ENCODE measurements around the gene DGCR6.
"Not testable (repeated sequence)": the region's sequence is repeated elsewhere in the genome, so short reads cannot be mapped to it uniquely, and the experiment has no call there.

Gene DGCR6

DNA sequence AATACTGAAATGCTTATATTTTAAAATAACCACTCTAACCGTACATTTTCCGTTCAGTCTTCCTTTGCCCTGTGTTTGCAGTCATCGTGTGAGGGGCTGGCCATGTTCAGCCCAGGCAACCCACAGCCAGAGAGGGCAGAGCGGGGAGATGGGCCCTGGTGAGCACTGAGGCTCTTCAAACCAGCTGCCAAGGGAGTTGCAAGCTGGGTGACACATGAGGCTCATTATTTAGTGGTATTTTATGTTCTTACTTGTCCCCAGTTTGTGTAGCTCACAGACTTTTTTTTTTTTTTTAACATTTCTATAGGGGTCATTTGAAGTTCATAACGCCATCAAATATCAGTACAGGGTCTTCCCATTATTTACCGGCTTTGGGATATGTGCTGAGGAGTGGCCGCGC lies 18.0 kb upstream of the DGCR6 start:
- Histone ChIP-seq H3K23ac (ENCODE audit: low read length) (no peak overlapping the region), H3K27ac (ENCODE audit: low read depth, low read length) (no peak overlapping the region), H3K4ac (ENCODE audit: low read depth, low read length) (no peak overlapping the region), H3K14ac (ENCODE audit: low read length) (no peak overlapping the region), H4K12ac (ENCODE audit: low read depth, low read length) (no peak overlapping the region), H4K91ac (ENCODE audit: low read depth, low read length) (no peak overlapping the region), H2BK12ac (ENCODE audit: low read length) (no peak overlapping the region), H2BK120ac (ENCODE audit: insufficient read depth, low read length, poor library complexity) (no peak overlapping the region), H3K9me3 (ENCODE audit: insufficient read depth, low read depth, low read length) (no peaks in the 10 kb centered on the region), H2BK5ac (ENCODE audit: low read depth, low read length, poor library complexity) (no peak overlapping the region), H3K4me2 (ENCODE audit: low read length) (no peak overlapping the region), H3K36me3 (ENCODE audit: control insufficient read depth in 1 of 2, insufficient read depth in 2 of 2, low read length in 2 of 2) (no peaks in the 10 kb centered on the region), H3K79me1 (ENCODE audit: low read length) (no peaks in the 10 kb centered on the region), H3K9ac (ENCODE audit: low read length) (no peak overlapping the region), H2AK5ac (ENCODE audit: low read length) (no peak overlapping the region), H3K27me3 (ENCODE audit: insufficient read depth, low read length) (no peaks in the 10 kb centered on the region), H3K4me3 (ENCODE audit: low read depth, low read length) (no peak overlapping the region), H3K79me2 (ENCODE audit: control insufficient read depth, insufficient read depth, low read length, poor library complexity) (no peaks in the 10 kb centered on the region), H3K4me1 (ENCODE audit: control insufficient read depth in 1 of 2, insufficient read depth in 2 of 2, low read length in 2 of 2) (no peaks in the 10 kb centered on the region), H2AFZ (ENCODE audit: insufficient read depth, low read length, poor library complexity) (no peak overlapping the region), H3K18ac (ENCODE audit: low read length) (no peak overlapping the region), H4K8ac (ENCODE audit: low read depth, low read length) (no peak overlapping the region)
- no peak for DNase-seq
- no CpG with 5 or more reads among the region's 8 CpGs for WGBS (ENCODE audit: extremely low coverage, insufficient coverage, insufficient read length)

DNA sequence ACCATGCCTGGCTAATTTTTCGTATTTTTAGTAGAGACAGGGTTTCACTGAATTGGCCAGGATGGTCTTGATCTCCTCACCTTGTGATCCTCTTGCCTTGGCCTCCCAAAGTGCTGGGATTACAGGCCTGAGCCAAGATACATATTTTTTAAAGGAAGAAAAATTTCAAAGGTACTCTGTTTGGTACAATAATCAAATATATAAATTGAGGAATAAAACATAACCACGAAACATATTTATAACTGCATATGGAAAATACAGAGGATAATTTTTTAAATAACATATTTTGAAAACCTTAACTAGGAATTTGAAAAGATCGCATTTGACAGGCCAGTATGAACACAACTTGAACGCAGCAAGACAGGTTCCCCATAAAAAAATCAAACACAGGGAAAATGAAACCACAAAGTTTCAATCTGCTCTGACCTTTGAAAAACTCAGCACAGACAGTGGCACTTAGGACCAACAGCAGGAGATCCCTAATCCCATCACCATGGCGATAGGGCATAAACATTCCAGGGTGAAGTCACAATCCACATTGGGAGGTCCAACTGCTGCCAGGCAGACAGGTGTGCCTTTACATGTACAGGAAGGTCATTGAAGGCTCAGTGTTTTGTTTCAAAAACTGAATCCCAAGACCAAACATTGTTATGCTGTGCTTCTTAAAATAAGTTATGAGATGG lies 15.5 kb upstream of the DGCR6 start:
- H2BK5ac ChIP-seq (ENCODE audit: low read depth, low read length, poor library complexity); H4K12ac ChIP-seq (ENCODE audit: low read depth, low read length); H3K4me1 ChIP-seq (ENCODE audit: control insufficient read depth in 1 of 2, insufficient read depth in 2 of 2, low read length in 2 of 2); H2AK5ac ChIP-seq (ENCODE audit: low read length); H3K36me3 ChIP-seq (ENCODE audit: control insufficient read depth in 1 of 2, insufficient read depth in 2 of 2, low read length in 2 of 2); H4K91ac ChIP-seq (ENCODE audit: low read depth, low read length); H3K4me3 ChIP-seq (ENCODE audit: low read depth, low read length); H3K27ac ChIP-seq (ENCODE audit: low read depth, low read length); H3K79me1 ChIP-seq (ENCODE audit: low read length); H3K23ac ChIP-seq (ENCODE audit: low read length); H2BK12ac ChIP-seq (ENCODE audit: low read length); H3K4me2 ChIP-seq (ENCODE audit: low read length); H3K14ac ChIP-seq (ENCODE audit: low read length); H3K4ac ChIP-seq (ENCODE audit: low read depth, low read length); H3K9ac ChIP-seq (ENCODE audit: low read length); H3K18ac ChIP-seq (ENCODE audit: low read length); DNase-seq; H3K79me2 ChIP-seq (ENCODE audit: control insufficient read depth, insufficient read depth, low read length, poor library complexity); H3K9me3 ChIP-seq (ENCODE audit: insufficient read depth, low read depth, low read length); H3K27me3 ChIP-seq (ENCODE audit: insufficient read depth, low read length); H4K8ac ChIP-seq (ENCODE audit: low read depth, low read length); H2AFZ ChIP-seq (ENCODE audit: insufficient read depth, low read length, poor library complexity); H2BK120ac ChIP-seq (ENCODE audit: insufficient read depth, low read length, poor library complexity): not testable (repeated sequence)
- WGBS (ENCODE audit: extremely low coverage, insufficient coverage, insufficient read length), result no CpG with 5 or more reads among the region's 5 CpGs

DNA sequence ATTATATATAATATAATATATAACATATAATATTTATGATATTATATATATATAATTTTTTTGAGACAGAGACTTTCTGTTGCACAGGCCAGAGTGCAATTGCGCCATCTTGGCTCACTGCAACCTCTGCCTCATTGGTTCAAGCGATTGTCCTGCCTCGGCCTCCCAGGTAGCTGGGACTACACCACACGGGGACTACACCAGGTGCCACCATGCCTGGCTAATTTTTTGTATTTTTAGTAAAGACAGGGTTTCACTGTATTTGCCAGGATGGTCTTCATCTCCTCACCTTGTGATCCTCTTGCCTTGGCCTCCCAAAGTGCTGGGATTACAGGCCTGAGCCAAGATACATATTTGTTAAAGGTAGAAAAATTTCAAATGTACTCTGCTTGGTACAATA lies 12.3 kb upstream of the DGCR6 start:
- not testable (repeated sequence) for H3K79me2 ChIP-seq (ENCODE audit: control insufficient read depth, insufficient read depth, low read length, poor library complexity); H2BK5ac ChIP-seq (ENCODE audit: low read depth, low read length, poor library complexity); DNase-seq; H3K4ac ChIP-seq (ENCODE audit: low read depth, low read length); H2AK5ac ChIP-seq (ENCODE audit: low read length); H3K27ac ChIP-seq (ENCODE audit: low read depth, low read length); H2BK120ac ChIP-seq (ENCODE audit: insufficient read depth, low read length, poor library complexity); H3K79me1 ChIP-seq (ENCODE audit: low read length); H3K9me3 ChIP-seq (ENCODE audit: insufficient read depth, low read depth, low read length); H3K4me1 ChIP-seq (ENCODE audit: control insufficient read depth in 1 of 2, insufficient read depth in 2 of 2, low read length in 2 of 2); H3K4me3 ChIP-seq (ENCODE audit: low read depth, low read length); H4K8ac ChIP-seq (ENCODE audit: low read depth, low read length); H3K23ac ChIP-seq (ENCODE audit: low read length); H3K4me2 ChIP-seq (ENCODE audit: low read length); H4K91ac ChIP-seq (ENCODE audit: low read depth, low read length); H3K14ac ChIP-seq (ENCODE audit: low read length); H2BK12ac ChIP-seq (ENCODE audit: low read length); H2AFZ ChIP-seq (ENCODE audit: insufficient read depth, low read length, poor library complexity); H3K27me3 ChIP-seq (ENCODE audit: insufficient read depth, low read length); H3K36me3 ChIP-seq (ENCODE audit: control insufficient read depth in 1 of 2, insufficient read depth in 2 of 2, low read length in 2 of 2); H3K18ac ChIP-seq (ENCODE audit: low read length); H3K9ac ChIP-seq (ENCODE audit: low read length); H4K12ac ChIP-seq (ENCODE audit: low read depth, low read length)
- no CpG with 5 or more reads among the region's 4 CpGs for WGBS (ENCODE audit: extremely low coverage, insufficient coverage, insufficient read length)

DNA sequence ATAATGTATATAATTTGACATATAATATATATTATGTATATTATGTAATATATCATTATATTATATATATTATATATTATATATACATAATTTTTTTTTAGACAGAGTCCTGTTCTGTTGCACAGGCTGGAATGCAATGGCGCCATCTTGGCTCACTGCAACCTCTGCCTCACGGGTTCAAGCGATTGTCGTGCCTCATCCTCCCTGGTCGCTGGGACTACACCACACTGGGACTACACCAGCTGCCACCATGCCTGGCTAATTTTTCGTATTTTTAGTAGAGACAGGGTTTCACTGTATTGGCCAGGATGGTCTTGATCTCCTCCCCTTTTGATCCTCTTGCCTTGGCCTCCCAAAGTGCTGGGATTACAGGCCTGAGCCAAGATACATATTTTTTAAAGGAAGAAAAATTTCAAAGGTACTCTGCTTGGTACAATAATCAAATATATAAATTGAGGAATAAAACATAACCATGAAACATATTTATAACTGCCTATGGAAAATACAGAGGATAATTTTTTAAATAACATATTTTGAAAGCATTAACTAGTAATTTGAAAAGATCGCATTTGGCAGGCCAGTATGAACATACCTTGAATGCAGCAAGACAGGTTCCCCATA lies 10.0 kb upstream of the DGCR6 start:
- H3K79me2 ChIP-seq (ENCODE audit: control insufficient read depth, insufficient read depth, low read length, poor library complexity); H3K18ac ChIP-seq (ENCODE audit: low read length); H3K27me3 ChIP-seq (ENCODE audit: insufficient read depth, low read length); H2BK5ac ChIP-seq (ENCODE audit: low read depth, low read length, poor library complexity); H3K4me3 ChIP-seq (ENCODE audit: low read depth, low read length); H3K27ac ChIP-seq (ENCODE audit: low read depth, low read length); H4K8ac ChIP-seq (ENCODE audit: low read depth, low read length); DNase-seq; H3K4ac ChIP-seq (ENCODE audit: low read depth, low read length); H4K12ac ChIP-seq (ENCODE audit: low read depth, low read length); H3K14ac ChIP-seq (ENCODE audit: low read length); H3K79me1 ChIP-seq (ENCODE audit: low read length); H2AK5ac ChIP-seq (ENCODE audit: low read length); H3K9me3 ChIP-seq (ENCODE audit: insufficient read depth, low read depth, low read length); H3K23ac ChIP-seq (ENCODE audit: low read length); H3K4me2 ChIP-seq (ENCODE audit: low read length); H2AFZ ChIP-seq (ENCODE audit: insufficient read depth, low read length, poor library complexity); H4K91ac ChIP-seq (ENCODE audit: low read depth, low read length); H2BK120ac ChIP-seq (ENCODE audit: insufficient read depth, low read length, poor library complexity); H3K9ac ChIP-seq (ENCODE audit: low read length); H2BK12ac ChIP-seq (ENCODE audit: low read length); H3K36me3 ChIP-seq (ENCODE audit: control insufficient read depth in 1 of 2, insufficient read depth in 2 of 2, low read length in 2 of 2); H3K4me1 ChIP-seq (ENCODE audit: control insufficient read depth in 1 of 2, insufficient read depth in 2 of 2, low read length in 2 of 2): not testable (repeated sequence)
- WGBS (ENCODE audit: extremely low coverage, insufficient coverage, insufficient read length), result no CpG with 5 or more reads among the region's 7 CpGs

All from trophoblast cell (in vitro differentiated cells and primary cell).